Smooth muscle cell (in vitro differentiated cells): ENCODE data around the gene CYBB. TPM values are rescaled to one million over a fixed set of nuclear protein-coding genes. Genes with fewer than 3 reads are reported as not detected.
A peak's percentile ranks its signal among the peaks of the same experiment; 100 is the strongest.

Experiments used
- DNase-seq: peaks from one replicate; lab custom pipeline; 2025; ENCODE audit not compliant: unreplicated experiment; lab: John Stamatoyannopoulos, UW
- H2AFZ ChIP-seq: fragments of 200-600 bp; sonication (generic); 2 replicates; pipeline ENCODE4 v1.6.0; 2016; ENCODE audit warnings: antibody characterized with exemption, low read depth, mild to moderate bottlenecking
- H3F3A ChIP-seq: fragments of 200-600 bp; sonication (generic); 2 replicates; pipeline ENCODE4 v1.6.0; 2017; ENCODE audit warnings: antibody characterized with exemption, low read depth
- H3K27ac ChIP-seq: fragments of 200-600 bp; sonication (generic); 2 replicates; pipeline ENCODE4 v1.5.1; 2016; ENCODE audit warnings: low read depth, mild to moderate bottlenecking
- H3K27me3 ChIP-seq: fragments of 200-600 bp; sonication (generic); 2 replicates; pipeline ENCODE4 v1.6.1; 2016; ENCODE audit warnings: low read depth, mild to moderate bottlenecking
- H3K36me3 ChIP-seq: fragments of 200-600 bp; sonication (generic); 2 replicates; pipeline ENCODE4 v1.5.1; 2016; ENCODE audit warnings: low read depth
- H3K4me1 ChIP-seq: fragments of 200-600 bp; sonication (generic); 2 replicates; pipeline ENCODE4 v1.5.1; 2016; ENCODE audit warnings: low read depth
- H3K4me2 ChIP-seq: fragments of 200-600 bp; sonication (generic); 2 replicates; pipeline ENCODE4 v1.6.0; 2016; ENCODE audit warnings: mild to moderate bottlenecking
- H3K4me3 ChIP-seq: fragments of 200-600 bp; sonication (generic); 2 replicates; pipeline ENCODE4 v1.5.1; 2016; ENCODE audit warnings: mild to moderate bottlenecking
- H3K79me2 ChIP-seq: fragments of 200-600 bp; sonication (generic); 2 replicates; pipeline ENCODE4 v1.6.0; 2016; ENCODE audit warnings: low read depth, mild to moderate bottlenecking
- H3K9ac ChIP-seq: fragments of 200-600 bp; sonication (generic); 2 replicates; pipeline ENCODE4 v1.6.0; 2016; ENCODE audit warnings: low read depth
- H3K9me3 ChIP-seq: fragments of 200-600 bp; sonication (generic); replicated peaks from 2 replicates; pipeline ENCODE4 v1.5.1; 2016; ENCODE audit warnings: low read depth
- H4K20me1 ChIP-seq: fragments of 200-600 bp; sonication (generic); 2 replicates; pipeline ENCODE4 v1.6.0; 2016; ENCODE audit warnings: low read depth
- CTCF ChIP-seq: fragments of 200-600 bp; sonication (generic); IDR thresholded peaks from 2 replicates; pipeline ENCODE4 v1.5.1; 2017; ENCODE audit warnings: borderline replicate concordance, mild to moderate bottlenecking, antibody characterized with exemption; ENCODE audit not compliant: insufficient read depth, poor library complexity, severe bottlenecking
- WGBS: methylation state at CpG from one replicate; pipeline ENCODE4 v1.1.7; 2016; ENCODE audit warnings: low lambda C conversion rate; 5-methylcytosine and 5-hydroxymethylcytosine counted together
- polyA plus RNA-seq: library from polyadenylated mRNA; unstranded; fragments of >200 nt; fragmentation: Nextera tagmentation; extraction: Ambion mirVana; gene quantifications from 2 replicates; pipeline ENCODE4 v1.2.1, GENCODE V29; 2016
- total RNA-seq: library from RNA; depleted of rRNA; stranded (reverse); fragments of >200 nt; gene quantifications from 2 replicates; pipeline ENCODE4 v1.2.3, GENCODE V29; 2014

The CYBB gene
- total and polyA plus RNA-seq, 2 experiments from 2014 or later = not detected

DNA sequence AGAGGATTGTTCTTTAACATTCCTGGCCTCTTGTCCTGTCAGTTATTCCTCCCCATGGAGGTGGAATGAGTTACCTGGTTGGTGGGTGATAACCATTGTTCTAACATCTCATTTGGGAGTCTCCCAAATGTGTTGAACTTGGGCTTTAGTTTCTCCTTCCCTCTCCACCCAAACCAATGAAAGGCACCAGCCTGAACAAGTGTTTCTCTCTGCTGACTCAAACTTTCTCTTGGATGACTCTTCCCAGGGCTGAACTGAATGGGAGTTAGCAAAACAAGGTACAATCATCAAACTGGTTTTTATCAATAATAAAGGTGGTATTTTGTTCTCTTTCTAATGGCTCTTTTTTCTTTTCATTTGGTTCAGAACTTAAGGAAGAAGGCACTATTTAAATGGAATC lies 64.8 kb downstream of the CYBB start:
- Histone ChIP-seq H3K4me3 (no peak overlapping the region), H3K27me3 (no peaks in the 10 kb centered on the region), H3K36me3 (peaks cover 2% of the 10 kb centered on the region), H4K20me1 (no peaks in the 10 kb centered on the region), H3K9ac (no peak overlapping the region), H3K4me1 (peaks cover 3% of the 10 kb centered on the region), H3K4me2 (no peak overlapping the region), H3K79me2 (no peaks in the 10 kb centered on the region), H3K9me3 (no peaks in the 10 kb centered on the region), H2AFZ (no peak overlapping the region), H3K27ac (no peak overlapping the region), H3F3A (no peaks in the 10 kb centered on the region)
- no peak for DNase-seq
- TF ChIP-seq CTCF = no peak

GRCh38 chrX:37846141-37846540 lies 66.3 kb downstream of the CYBB start:
- Histone ChIP-seq H2AFZ (no peak overlapping the region), H3K27me3 (no peaks in the 10 kb centered on the region), H4K20me1 (no peaks in the 10 kb centered on the region), H3K4me3 (peak overlapping the region; percentile 60), H3K4me1 (peaks cover 3% of the 10 kb centered on the region), H3F3A (no peaks in the 10 kb centered on the region), H3K4me2 (peak overlapping the region; percentile 84), H3K27ac (peak overlapping the region; percentile 86), H3K9me3 (no peaks in the 10 kb centered on the region), H3K79me2 (no peaks in the 10 kb centered on the region), H3K9ac (peak overlapping the region; percentile 41), H3K36me3 (no peaks in the 10 kb centered on the region)
- 58% methylated on average over 3 of the region's 3 CpGs for WGBS
- DNase-seq = no peak
- no peak for TF ChIP-seq CTCF

DNA sequence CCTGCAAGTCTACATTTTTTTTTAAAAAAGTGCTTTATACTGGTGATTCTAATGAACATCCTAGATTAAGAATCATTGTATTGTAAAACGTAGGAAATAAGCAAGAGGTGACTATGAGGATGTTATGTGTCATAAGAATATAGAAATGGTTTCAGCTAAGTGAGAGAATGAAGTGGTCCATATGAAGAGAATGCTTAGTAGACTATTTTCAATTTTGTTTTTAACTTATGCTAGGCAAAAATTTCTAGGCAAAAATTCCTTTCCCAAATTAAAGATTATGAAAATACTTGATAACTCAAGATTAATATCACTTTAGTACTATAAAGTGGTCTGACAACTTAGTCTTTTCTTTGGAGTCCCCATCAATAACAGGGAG lies 66.7 kb downstream of the CYBB start:
- no peaks in the 10 kb centered on the region for H3F3A ChIP-seq
- WGBS = 40% methylated on average over 1 of the region's 1 CpG
- no peaks in the 10 kb centered on the region for H3K9me3 ChIP-seq
- H3K4me2 ChIP-seq = peak overlapping the region; percentile 84
- TF ChIP-seq CTCF = no peak
- peak overlapping the region; percentile 60 for H3K4me3 ChIP-seq
- no peak overlapping the region for H2AFZ ChIP-seq
- no peaks in the 10 kb centered on the region for H3K27me3 ChIP-seq
- no peaks in the 10 kb centered on the region for H3K36me3 ChIP-seq
- H3K79me2 ChIP-seq = no peaks in the 10 kb centered on the region
- H3K27ac ChIP-seq = peak overlapping the region; percentile 86
- DNase-seq = no peak
- H3K4me1 ChIP-seq = peaks cover 3% of the 10 kb centered on the region
- H3K9ac ChIP-seq = peak overlapping the region; percentile 41
- H4K20me1 ChIP-seq = no peaks in the 10 kb centered on the region

DNA sequence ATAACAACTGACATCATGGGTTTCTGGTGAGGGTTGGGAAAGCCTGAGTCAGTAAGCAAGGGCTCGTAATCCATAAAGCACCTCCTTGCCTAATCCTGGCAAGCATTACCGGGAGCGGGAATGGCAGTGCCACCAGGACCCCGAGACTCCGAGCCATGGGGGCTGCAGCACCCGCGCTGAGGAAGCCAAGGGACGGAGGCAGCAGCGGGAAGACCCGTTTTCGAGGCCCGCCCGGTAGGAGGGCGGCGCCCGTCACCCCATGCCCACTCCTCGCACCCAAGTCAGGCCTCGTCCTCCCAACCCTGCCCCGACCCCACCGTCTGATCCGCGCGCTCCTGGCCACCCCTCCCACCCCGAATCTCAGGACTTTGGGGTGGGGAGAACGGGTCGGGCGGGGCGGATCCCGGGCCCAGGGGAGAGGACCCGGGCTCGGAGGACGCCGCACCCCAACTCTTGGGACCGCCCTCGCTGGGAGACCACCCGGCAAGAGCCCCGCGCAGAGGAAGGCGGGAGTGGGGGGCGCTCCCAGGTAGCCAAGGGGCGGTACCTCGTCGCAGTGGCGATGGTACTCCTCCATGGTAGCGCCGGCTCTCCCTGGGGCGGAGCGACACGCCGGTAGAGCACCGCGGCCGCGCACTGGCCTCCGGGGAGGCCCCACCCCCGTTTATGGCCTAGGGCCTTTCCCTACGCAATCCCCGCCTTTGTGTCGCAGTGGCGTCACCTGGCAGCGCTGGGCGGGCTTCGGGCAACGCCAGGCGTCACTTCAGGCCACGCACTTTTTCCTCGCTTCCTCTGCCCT lies 67.3 kb downstream of the CYBB start, which contains the start of gene DYNLT3:
DYNLT3 (minus strand) TSS at position 638 of the 799 bp plus-strand sequence; CDS start at position 577, 61 bp downstream.
- no peaks in the 10 kb centered on the region for H3K9me3 ChIP-seq
- DNase-seq = peak; percentile 20
- H3K27ac ChIP-seq = peak within 1 kb of the TSS; percentile 86
- H2AFZ ChIP-seq = peak within 1 kb of the TSS; percentile 81
- 37% methylated on average over 35 of the region's 67 CpGs for WGBS
- TF ChIP-seq CTCF = no peak
- no peaks in the 10 kb centered on the region for H3K27me3 ChIP-seq
- H3K79me2 ChIP-seq = no peaks in the 10 kb centered on the region
- peak within 1 kb of the TSS; percentile 60 for H3K4me3 ChIP-seq
- peak within 1 kb of the TSS; percentile 95 for H3K9ac ChIP-seq
- peaks cover 3% of the 10 kb centered on the region for H3K4me1 ChIP-seq
- H3F3A ChIP-seq = no peaks in the 10 kb centered on the region
- H3K36me3 ChIP-seq = no peaks in the 10 kb centered on the region
- H4K20me1 ChIP-seq = no peaks in the 10 kb centered on the region
- peak within 1 kb of the TSS; percentile 84 for H3K4me2 ChIP-seq
